SJCRH30 (cell line): ENCODE data around the gene SEMA4C. TPM values are rescaled to one million over a fixed set of nuclear protein-coding genes. Genes with fewer than 3 reads are reported as not detected.

Experiments
- DNase-seq, 2 experiments: peaks; one replicate each; pipeline ENCODE4 v3.0.0-alpha.2; 2015 to 2020
- H3K27ac ChIP-seq: fragments of 250-450 bp; sonication (Bioruptor Pico); 2 replicates; pipeline ENCODE4 v1.5.1; 2020; ENCODE audit warnings: mild to moderate bottlenecking, moderate library complexity
- H3K27me3 ChIP-seq: fragments of 250-450 bp; sonication (Bioruptor Pico); 2 replicates; pipeline ENCODE4 v1.5.1; 2020; ENCODE audit warnings: mild to moderate bottlenecking, moderate library complexity
- H3K36me3 ChIP-seq: fragments of 250-450 bp; sonication (Bioruptor Pico); 2 replicates; pipeline ENCODE4 v1.5.1; 2020; ENCODE audit warnings: mild to moderate bottlenecking, moderate library complexity
- H3K4me1 ChIP-seq: fragments of 250-450 bp; sonication (Bioruptor Pico); 2 replicates; pipeline ENCODE4 v1.5.1; 2020; ENCODE audit warnings: mild to moderate bottlenecking, moderate library complexity
- H3K4me3 ChIP-seq: fragments of 250-450 bp; sonication (Bioruptor Pico); 2 replicates; pipeline ENCODE4 v1.5.1; 2020; ENCODE audit warnings: mild to moderate bottlenecking, moderate library complexity
- H3K9me3 ChIP-seq: fragments of 250-450 bp; sonication (Bioruptor Pico); replicated peaks from 2 replicates; pipeline ENCODE4 v1.5.1; 2020; ENCODE audit warnings: mild to moderate bottlenecking, moderate library complexity
- total RNA-seq: library from RNA; depleted of rRNA; stranded (reverse); fragments of >200 nt; shearing (Covaris generic); gene quantifications from 2 replicates; pipeline ENCODE4 v1.2.3, GENCODE V29; 2014

Gene SEMA4C
- total RNA-seq, 1 experiment from 2014 or later: 49.4 TPM

DNA sequence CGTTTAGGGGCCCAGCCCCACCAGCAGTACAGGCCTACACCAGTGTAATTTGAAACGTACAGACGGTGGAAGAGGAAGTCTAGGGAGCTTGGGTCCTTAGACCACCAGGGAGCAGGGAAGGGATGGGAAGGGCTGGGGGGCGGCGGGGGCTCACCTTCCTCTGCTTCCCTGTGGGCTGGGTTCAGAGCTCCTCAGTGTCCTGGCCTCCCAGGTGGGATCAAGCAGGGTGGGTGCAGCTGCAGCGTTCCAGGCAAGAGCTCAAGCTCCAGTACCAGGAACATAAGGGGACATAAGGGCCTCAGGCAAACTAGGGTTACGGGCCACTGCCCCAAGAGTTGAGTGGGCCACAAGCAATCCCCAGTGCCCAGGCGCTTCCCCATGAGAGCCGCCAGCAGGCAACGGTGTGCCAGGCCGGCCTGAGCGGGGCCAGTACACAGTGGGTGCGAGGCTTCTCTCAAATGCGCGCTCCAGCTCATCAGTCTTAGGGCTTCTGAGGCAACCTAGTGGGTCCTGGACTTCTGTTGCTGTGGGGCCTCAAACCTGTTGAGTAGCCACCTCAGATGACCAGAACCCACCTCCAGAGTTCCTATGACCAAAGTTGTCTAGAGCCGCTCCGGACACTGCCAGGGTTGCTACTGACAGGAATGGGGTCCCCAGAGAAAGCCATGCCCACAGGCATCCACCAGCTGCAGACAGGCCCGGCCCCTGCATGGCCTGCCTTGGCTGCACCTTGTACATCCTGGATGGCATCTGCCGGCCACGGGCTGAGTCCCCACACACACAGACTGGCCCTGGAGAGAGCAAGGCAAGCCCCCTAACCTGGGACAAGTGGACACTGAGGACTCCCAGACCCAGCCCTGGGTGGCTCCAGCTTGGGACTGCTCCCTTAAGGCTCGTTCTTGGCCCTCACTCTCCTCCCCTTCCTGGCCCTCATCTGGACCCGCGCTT lies 31.3 kb downstream of the SEMA4C start:
- no peaks in the 10 kb centered on the region; the same call in 1 of the 2 replicates for H3K4me1 ChIP-seq
- H3K9me3 ChIP-seq: no peaks in the 10 kb centered on the region

DNA sequence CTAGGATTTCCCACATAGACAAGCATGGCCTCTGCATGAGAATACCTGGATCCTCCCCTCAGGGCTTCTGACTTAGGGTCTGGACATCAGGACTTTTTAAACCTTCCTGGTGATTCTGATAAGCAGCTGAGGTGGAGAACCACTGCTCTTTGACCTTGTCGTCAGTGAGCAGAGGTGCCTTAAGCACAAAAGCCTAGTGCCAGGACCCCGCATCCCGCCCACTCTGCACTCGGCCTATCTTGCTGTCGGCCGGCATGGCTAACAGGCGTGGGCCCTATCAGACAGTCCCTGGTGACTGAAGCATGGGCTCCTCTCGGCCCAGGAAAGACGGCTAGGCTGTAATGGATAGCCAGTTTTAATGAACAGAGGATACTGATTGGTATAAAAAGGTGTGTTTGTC lies 32.3 kb downstream of the SEMA4C start:
- no peak for DNase-seq
- H3K4me3 ChIP-seq: no peak overlapping the region
- no peak overlapping the region for H3K27ac ChIP-seq
- H3K4me1 ChIP-seq: peaks cover 10% of the 10 kb centered on the region; the same call in 1 of the 2 replicates
- no peaks in the 10 kb centered on the region for H3K27me3 ChIP-seq
- H3K9me3 ChIP-seq: no peaks in the 10 kb centered on the region
- no peaks in the 10 kb centered on the region for H3K36me3 ChIP-seq

More for the DNA sequence above, 31.3 kb downstream of the SEMA4C start:
- DNase-seq: no peak
- H3K27ac ChIP-seq: no peak overlapping the region
- H3K27me3 ChIP-seq: no peaks in the 10 kb centered on the region
- H3K4me3 ChIP-seq: no peak overlapping the region
- no peaks in the 10 kb centered on the region for H3K36me3 ChIP-seq

DNA sequence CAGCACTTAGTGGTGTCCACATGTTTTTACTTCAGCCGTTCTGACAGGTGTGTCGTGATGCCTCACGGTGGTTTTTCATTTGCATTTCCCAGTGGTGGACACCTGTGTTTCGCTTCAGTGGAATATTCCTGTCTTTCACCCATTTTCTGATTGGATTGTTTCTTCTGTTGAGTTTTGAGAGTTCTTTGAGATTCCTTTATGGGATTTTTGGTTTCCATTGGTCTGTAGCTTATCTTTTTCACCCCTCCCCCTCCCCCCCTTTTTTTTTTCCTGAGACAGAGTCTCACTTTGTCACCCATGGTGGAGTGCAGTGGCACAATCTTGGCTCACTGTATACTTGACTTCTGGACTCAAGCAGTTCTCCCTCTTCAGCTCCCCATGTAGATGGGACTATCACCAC lies 34.0 kb downstream of the SEMA4C start:
- Histone ChIP-seq H3K27ac (no peak overlapping the region), H3K9me3 (no peaks in the 10 kb centered on the region), H3K4me1 (peaks cover 14% of the 10 kb centered on the region), H3K4me3 (no peak overlapping the region), H3K27me3 (no peaks in the 10 kb centered on the region), H3K36me3 (no peaks in the 10 kb centered on the region)
- DNase-seq: no peak

DNA sequence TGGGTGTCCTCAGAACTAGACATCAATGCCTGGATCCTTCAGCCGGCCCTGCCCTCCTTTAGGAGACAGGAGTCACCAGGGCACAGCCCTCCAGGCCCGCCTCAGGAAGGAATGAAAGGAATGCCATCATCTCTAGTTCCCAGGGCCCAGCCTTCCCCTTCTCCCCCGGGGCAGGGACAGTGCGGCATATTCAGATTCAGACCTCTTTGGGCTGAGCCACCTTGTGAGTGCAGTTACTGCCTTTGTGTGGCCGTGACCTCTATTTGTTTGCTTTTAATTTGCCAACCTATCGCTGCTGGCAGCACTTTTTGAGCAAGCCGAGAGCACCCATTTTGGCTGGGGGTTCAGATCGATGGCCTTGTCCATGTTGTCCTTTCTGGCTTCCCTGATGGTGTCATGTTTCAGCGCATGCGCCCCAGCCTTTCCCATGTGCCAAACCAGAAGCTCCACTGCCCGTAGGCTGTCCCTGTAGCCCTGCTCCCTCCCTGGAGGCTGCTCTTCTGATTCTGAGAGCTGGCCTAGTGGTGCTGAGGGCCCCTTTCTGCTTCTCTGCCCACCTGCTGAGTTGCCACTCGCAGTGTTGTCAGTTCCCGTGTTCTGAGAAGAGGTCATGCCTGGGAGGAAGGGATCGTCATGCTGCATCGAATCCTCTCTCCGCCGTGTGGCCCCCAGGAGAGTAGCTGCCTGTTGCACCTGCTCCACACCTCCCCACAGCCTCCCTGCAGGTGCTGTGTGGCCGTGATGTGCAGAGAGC lies 36.9 kb downstream of the SEMA4C start:
- Histone ChIP-seq H3K4me1 (peaks cover 14% of the 10 kb centered on the region), H3K9me3 (no peaks in the 10 kb centered on the region), H3K4me3 (peak overlapping the region; percentile 2; the same call in 1 of the 2 replicates), H3K27me3 (no peaks in the 10 kb centered on the region), H3K27ac (peak overlapping the region; percentile 26; the same call in 1 of the 2 replicates), H3K36me3 (0 out of 2 replicates have a peak, but pooled peaks cover 7% of the 10 kb centered on the region)
- DNase-seq: peak; percentile 77 to 83

DNA sequence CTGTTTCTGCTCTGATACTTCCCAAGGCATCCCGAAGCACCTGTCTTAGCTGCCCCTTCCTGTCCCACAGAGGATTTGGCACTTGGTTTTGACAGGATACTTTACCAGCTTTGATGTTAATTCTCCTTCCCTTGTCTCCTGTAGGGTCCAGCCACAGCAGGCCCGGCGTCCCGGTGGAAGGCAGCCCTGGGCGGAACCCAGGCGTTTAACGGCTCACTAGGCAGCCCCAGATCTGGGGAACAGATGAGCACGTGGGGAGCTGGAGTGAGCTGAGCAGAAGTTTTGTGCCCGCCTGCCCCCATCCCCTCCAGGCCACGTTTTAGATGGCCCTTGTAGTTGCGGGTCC lies 37.5 kb downstream of the SEMA4C start:
- no peak for DNase-seq
- Histone ChIP-seq H3K27ac (peak overlapping the region; percentile 26; the same call in 1 of the 2 replicates), H3K4me3 (no peak overlapping the region), H3K36me3 (0 out of 2 replicates have a peak, but pooled peaks cover 10% of the 10 kb centered on the region), H3K4me1 (peaks cover 14% of the 10 kb centered on the region), H3K27me3 (no peaks in the 10 kb centered on the region), H3K9me3 (no peaks in the 10 kb centered on the region)

DNA sequence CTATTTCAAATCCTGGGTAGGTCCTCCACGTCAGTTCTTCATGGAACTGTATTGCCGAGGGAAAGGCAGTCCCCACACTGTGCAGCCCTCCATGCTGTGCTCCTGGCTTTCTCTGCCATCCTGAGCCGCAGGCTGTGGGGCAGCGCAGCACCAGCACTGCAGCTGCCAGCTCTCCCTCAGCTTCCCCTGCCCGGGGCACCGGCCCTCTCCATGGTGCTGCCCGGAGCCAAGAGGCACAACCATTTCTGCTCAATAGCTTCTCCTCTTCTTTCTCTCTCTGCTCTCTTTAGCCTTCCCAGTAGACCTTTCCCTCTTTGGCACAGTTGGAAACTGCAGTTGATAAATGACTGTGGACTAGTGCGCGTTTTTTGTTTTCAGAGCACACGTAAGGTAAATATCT lies 38.2 kb downstream of the SEMA4C start:
- Histone ChIP-seq H3K4me3 (no peak overlapping the region), H3K36me3 (0 out of 2 replicates have a peak, but pooled peaks cover 10% of the 10 kb centered on the region), H3K27ac (no peak overlapping the region), H3K9me3 (no peaks in the 10 kb centered on the region), H3K4me1 (peaks cover 14% of the 10 kb centered on the region), H3K27me3 (no peaks in the 10 kb centered on the region)
- no peak for DNase-seq

DNA sequence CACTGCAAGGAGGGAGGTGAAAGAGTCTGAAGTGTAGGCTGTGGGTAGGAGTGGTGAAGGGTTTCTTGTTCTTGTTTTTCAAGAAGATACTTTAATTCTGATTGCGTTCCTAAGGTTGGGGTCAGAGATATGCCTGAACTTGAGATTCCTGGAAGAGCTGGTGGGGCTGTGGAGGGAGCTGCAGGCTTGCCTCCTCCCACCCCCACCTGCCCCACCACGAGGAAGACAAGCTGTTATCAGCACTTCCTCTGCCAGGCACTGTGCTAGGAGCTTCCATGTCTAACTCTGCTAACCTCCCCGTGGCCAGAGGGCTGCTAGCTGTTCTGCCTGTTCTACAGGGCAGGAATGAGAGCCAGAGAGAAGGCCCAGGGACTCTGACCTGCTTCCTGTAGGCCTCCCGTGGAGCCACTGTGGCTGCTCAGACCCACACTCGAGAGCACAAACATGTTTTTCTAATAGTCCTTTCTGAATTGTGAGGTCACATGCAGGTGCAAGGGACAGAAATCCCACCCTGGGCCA lies 39.8 kb downstream of the SEMA4C start:
- Histone ChIP-seq H3K4me1 (peaks cover 14% of the 10 kb centered on the region), H3K9me3 (no peaks in the 10 kb centered on the region), H3K36me3 (0 out of 2 replicates have a peak, but pooled peaks cover 10% of the 10 kb centered on the region), H3K27ac (no peak overlapping the region), H3K4me3 (no peak overlapping the region), H3K27me3 (no peaks in the 10 kb centered on the region)
- DNase-seq: no peak

DNA sequence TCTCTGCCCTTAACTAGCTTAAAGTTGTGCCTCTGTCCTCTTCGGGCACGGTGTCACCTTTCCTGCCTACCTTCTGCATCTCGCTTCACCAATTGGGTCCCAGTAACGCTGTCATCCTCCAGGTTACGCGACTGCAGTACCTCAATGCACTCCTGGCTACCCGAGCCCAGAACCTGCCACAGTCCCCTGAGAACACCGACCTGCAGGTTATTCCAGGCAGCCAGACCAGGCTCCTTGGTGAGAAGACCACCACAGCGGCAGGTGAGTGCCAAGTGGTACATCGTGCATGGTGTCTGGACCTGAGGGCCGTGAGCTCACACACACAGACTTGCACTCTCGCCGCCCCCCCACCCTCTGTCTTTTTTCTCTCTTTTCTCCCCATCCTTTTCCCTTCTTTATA lies 41.0 kb downstream of the SEMA4C start:
- Histone ChIP-seq H3K36me3 (0 out of 2 replicates have a peak, but pooled peaks cover 10% of the 10 kb centered on the region), H3K9me3 (no peaks in the 10 kb centered on the region), H3K27me3 (no peaks in the 10 kb centered on the region)

DNA sequence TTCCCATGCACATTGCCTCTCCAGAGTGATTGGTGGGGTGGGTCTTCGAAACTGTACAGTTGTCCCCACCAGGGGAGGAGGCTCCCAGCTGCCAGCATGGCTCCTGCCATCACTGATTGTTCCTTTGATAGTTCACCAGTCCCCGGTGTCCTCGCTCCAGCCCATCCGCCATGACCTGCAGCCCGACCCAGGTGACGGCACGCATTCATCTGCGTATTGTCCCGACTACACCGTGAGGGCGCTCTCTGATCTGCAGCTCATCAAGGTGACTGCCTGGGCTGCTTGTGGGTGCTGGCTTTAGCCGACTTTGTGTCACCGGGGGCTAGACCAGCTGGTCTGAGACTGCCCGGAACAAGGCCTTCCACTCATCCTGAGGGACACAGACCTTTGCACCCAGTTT lies 41.4 kb downstream of the SEMA4C start:
- no peaks in the 10 kb centered on the region for H3K9me3 ChIP-seq
- no peak for DNase-seq
- peaks cover 13% of the 10 kb centered on the region for H3K4me1 ChIP-seq
- 0 out of 2 replicates have a peak, but pooled peaks cover 10% of the 10 kb centered on the region for H3K36me3 ChIP-seq
- no peak overlapping the region for H3K4me3 ChIP-seq
- no peak overlapping the region for H3K27ac ChIP-seq
- H3K27me3 ChIP-seq: no peaks in the 10 kb centered on the region

More for the DNA sequence above, 41.0 kb downstream of the SEMA4C start:
- Histone ChIP-seq H3K4me3 (no peak overlapping the region), H3K4me1 (peaks cover 14% of the 10 kb centered on the region), H3K27ac (no peak overlapping the region)
- DNase-seq: no peak

DNA sequence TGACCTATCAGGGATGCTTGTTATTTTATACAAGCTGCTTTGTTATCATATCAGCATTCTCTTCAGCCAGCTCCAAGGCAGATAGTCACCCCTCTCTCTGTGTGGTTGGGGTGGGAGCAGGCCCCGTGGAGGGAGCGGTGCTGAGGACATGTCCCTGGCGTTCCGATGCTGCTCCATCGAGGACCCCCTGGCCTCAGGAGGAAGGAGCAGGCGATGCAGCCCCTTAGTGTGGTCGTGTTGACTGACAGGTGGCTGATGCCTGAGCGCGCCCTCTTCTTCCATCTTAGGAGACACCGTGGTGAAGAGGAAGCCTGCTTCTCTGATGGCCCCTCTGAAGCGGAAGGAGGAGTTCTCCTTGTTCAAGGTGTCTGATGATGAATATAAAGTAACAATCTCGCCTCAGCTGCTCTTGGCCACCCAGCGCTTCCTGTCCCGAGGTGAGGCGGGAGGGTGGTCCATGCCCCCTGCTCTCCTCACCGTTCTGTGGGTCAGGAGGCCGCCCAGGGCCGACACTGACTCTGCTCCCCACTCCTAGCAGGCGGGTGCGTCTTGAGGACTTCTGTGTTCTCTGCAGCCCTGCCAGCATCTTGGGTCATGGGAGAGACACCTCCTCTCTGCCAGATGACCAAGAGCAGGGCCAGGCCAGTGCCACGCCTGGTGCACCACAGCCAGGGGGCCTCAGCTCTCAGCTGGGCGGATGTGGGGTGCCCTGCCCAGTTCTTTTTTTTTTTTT lies 43.2 kb downstream of the SEMA4C start:
- H3K36me3 ChIP-seq: 0 out of 2 replicates have a peak, but pooled peaks cover 10% of the 10 kb centered on the region
- H3K4me3 ChIP-seq: no peak overlapping the region
- no peaks in the 10 kb centered on the region for H3K9me3 ChIP-seq
- no peaks in the 10 kb centered on the region for H3K27me3 ChIP-seq
- DNase-seq: no peak
- H3K27ac ChIP-seq: no peak overlapping the region
- no peaks in the 10 kb centered on the region for H3K4me1 ChIP-seq

DNA sequence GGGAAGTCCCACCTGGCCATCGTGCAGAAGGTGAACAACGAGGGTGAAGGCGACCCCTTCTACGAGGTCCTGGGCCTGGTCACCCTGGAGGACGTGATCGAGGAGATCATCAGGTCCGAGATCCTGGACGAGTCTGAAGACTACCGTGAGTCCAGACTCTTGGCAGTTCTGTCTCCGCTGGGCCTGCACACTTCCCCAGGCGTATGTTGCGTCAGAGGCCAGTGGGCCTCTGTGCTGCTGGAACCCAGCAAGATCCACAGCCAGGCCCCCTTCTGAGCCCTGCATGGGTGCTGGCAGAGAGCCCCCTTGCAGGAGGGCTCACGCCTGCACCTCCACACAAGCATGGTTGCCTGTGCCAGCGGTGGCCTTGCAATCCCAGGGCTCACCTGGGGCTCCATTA lies 44.8 kb downstream of the SEMA4C start:
- Histone ChIP-seq H3K36me3 (0 out of 2 replicates have a peak, but pooled peaks cover 10% of the 10 kb centered on the region), H3K27me3 (no peaks in the 10 kb centered on the region), H3K4me1 (no peaks in the 10 kb centered on the region), H3K27ac (no peak overlapping the region), H3K4me3 (no peak overlapping the region), H3K9me3 (no peaks in the 10 kb centered on the region)
- DNase-seq: no peak

DNA sequence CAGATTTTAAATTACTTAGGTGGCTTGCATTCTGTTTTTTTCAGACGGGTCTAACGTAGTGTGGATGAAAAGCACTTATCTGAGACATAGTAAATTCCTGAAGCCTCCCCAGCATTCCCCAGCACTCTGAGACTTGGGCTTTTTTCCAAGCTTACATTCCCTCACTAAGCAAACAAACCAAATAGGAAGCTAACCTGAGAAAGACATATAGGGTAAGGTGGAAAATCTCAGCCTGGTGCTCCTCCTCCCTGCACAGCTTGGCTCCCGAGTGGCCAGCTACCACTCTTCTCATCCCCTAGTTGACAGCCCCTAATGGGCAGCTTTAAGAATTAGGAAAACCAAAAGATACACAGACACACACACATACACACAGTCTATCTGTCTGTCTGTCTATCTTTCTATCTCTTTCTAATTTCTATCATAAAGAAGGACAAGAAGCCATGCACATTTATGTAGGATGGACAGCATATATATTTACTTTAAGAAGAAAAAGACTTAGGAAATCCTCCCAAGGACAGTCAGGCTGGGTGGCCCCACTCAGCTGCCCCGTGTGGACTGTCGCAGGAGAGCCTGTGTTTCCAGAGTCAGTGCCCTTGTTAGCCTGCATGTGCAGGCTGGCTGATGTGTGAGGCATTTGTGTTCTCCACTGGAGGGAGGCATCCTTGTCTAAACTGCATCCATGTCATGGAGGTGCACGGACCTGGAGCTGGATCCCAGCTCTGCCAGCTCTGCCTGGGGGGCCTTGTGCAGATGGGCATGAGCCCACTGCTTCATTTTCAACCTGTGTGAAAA lies 45.6 kb downstream of the SEMA4C start:
- Histone ChIP-seq H3K36me3 (0 out of 2 replicates have a peak, but pooled peaks cover 10% of the 10 kb centered on the region), H3K27ac (no peak overlapping the region), H3K4me1 (no peaks in the 10 kb centered on the region)

DNA sequence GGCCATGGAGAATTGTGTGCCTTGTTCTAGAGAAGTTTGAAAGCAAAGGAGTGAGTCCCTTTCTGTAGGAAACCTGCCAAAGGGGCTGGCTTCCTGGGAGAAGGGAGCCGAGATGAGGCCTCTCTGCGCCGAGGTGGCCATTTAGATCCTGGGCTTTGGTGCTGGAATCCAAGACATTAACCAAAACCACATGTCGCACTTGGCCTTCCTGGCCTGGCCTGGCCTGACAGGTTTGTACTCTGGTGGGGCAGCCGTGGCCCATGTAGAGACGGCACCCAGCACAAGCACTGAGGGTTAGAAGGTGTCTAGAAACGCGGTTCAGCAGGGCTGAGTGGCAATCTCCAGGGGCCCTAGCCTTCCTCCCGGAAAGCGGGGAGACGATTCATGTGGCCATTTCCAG lies 46.7 kb downstream of the SEMA4C start:
- Histone ChIP-seq H3K4me1 (no peaks in the 10 kb centered on the region), H3K27ac (no peak overlapping the region), H3K27me3 (no peaks in the 10 kb centered on the region), H3K4me3 (no peak overlapping the region), H3K9me3 (no peaks in the 10 kb centered on the region), H3K36me3 (0 out of 2 replicates have a peak, but pooled peaks cover 6% of the 10 kb centered on the region)
- DNase-seq: no peak

More for the DNA sequence above, 45.6 kb downstream of the SEMA4C start:
- DNase-seq: no peak
- H3K4me3 ChIP-seq: no peak overlapping the region
- no peaks in the 10 kb centered on the region for H3K9me3 ChIP-seq
- no peaks in the 10 kb centered on the region for H3K27me3 ChIP-seq
